Endothelial cell of umbilical vein (primary cell): ENCODE results near the gene TXN. TPM values are rescaled to one million over a fixed set of nuclear protein-coding genes. Genes with fewer than 3 reads are reported as not detected.

Experiments used
- BruUV-seq: library from RNA; stranded (reverse); fragments of 400-500 nt; replicated peaks from 2 replicates; lab custom pipeline; 2021; lab: Mats Ljungman, UMichigan
- CTCF ChIA-PET: fragments of 300-600, 350-600 bp; sonication (Branson Sonifier 250); formaldehyde crosslinking; loops from one replicate; lab custom pipeline; 2021; ENCODE audit warnings: antibody characterized with exemption, inconsistent platforms; lab: Charles Lee
- POLR2A ChIA-PET: fragments of 300-600, 350-600 bp; sonication (Branson Sonifier 250); formaldehyde crosslinking; loops from one replicate; lab custom pipeline; 2021; ENCODE audit warnings: antibody characterized with exemption, inconsistent platforms; lab: Charles Lee
- DNase-seq: peaks from one replicate; pipeline ENCODE4 v3.0.0-alpha.2; 2011; ENCODE audit warnings: low read depth, low spot score
- FAIRE-seq: peaks from 2 replicates; lab custom pipeline; 2011; peaks lifted over from hg19 to GRCh38; lab: Jason Lieb, UNC
- H2AFZ ChIP-seq: 2 replicates; pipeline ENCODE4 v1.6.0; 2012; ENCODE audit warnings: low read depth, low read length, control low read depth, inconsistent platforms
- H3K27ac ChIP-seq: 2 replicates; pipeline ENCODE4 v1.5.1; 2011; ENCODE audit warnings: low read depth, mild to moderate bottlenecking, control low read depth, low read length, moderate library complexity; ENCODE audit not compliant: insufficient read depth
- H3K27me3 ChIP-seq, 2 experiments: 2 replicates each; pipeline versions ENCODE4 v1.6.0 to v1.6.1; 2011; ENCODE audit warnings: low read length in 2 of 2, mixed read lengths in 1 of 2; ENCODE audit not compliant: control insufficient read depth in 2 of 2, insufficient read depth in 2 of 2
- H3K36me3 ChIP-seq, 2 experiments: 2 replicates in 1 of 2; 3 replicates in 1 of 2; pipeline ENCODE4 v1.5.1; 2011; ENCODE audit warnings: low read length in 2 of 2, mild to moderate bottlenecking in 1 of 2, moderate library complexity in 1 of 2; ENCODE audit not compliant: control insufficient read depth in 2 of 2, insufficient read depth in 2 of 2; ENCODE audit errors: extremely low read depth in 1 of 2
- H3K4me1 ChIP-seq: 3 replicates; pipeline ENCODE4 v1.5.1; 2011; ENCODE audit warnings: mild to moderate bottlenecking, low read length; ENCODE audit not compliant: control insufficient read depth, insufficient read depth; ENCODE audit errors: extremely low read depth
- H3K4me2 ChIP-seq: 2 replicates; pipeline ENCODE4 v1.6.1; 2011; ENCODE audit warnings: low read length, control low read depth, mixed read lengths; ENCODE audit not compliant: insufficient read depth
- H3K4me3 ChIP-seq, 3 experiments: fragments of 200-600 bp in 1 of 3; sonication (generic), shearing (Covaris generic) in 1 of 3; replicated peaks in 1 of 3; 2 replicates each; pipeline ENCODE4 v1.5.1; 2011 to 2016; ENCODE audit warnings: control low read depth in 3 of 3, low read length in 3 of 3, mild to moderate bottlenecking in 2 of 3, inconsistent platforms in 1 of 3, low read depth in 1 of 3, moderate library complexity in 1 of 3; ENCODE audit not compliant: insufficient read depth in 1 of 3
- H3K79me2 ChIP-seq: 2 replicates; pipeline ENCODE4 v1.6.0; 2012; ENCODE audit warnings: low read length, inconsistent platforms; ENCODE audit not compliant: control insufficient read depth, insufficient read depth
- H3K9ac ChIP-seq: replicated peaks from 2 replicates; pipeline ENCODE3; 2011; ENCODE audit warnings: low read length, control low read depth; ENCODE audit not compliant: insufficient read depth; ENCODE audit errors: extremely low read depth
- H3K9me1 ChIP-seq: replicated peaks from 3 replicates; pipeline ENCODE4 v1.6.0; 2011; ENCODE audit warnings: mild to moderate bottlenecking, low read length; ENCODE audit not compliant: control insufficient read depth, insufficient read depth; ENCODE audit errors: extremely low read depth
- H3K9me3 ChIP-seq: replicated peaks from 2 replicates; pipeline ENCODE4 v1.5.1; 2012; ENCODE audit warnings: low read length, inconsistent platforms; ENCODE audit not compliant: control insufficient read depth, insufficient read depth
- H4K20me1 ChIP-seq: replicated peaks from 2 replicates; pipeline ENCODE3; 2011; ENCODE audit warnings: mild to moderate bottlenecking, low read length; ENCODE audit not compliant: control insufficient read depth, insufficient read depth; ENCODE audit errors: extremely low read depth
- EZH2 ChIP-seq: IDR thresholded peaks from 2 replicates; pipeline ENCODE4 v1.6.1; 2012; ENCODE audit warnings: borderline replicate concordance, low read depth, mild to moderate bottlenecking, moderate library complexity, low read length, inconsistent platforms; ENCODE audit not compliant: severe bottlenecking
- FOS ChIP-seq: IDR thresholded peaks from 2 replicates; pipeline ENCODE4 v1.6.1; 2011; ENCODE audit warnings: mild to moderate bottlenecking, low read length, moderate library complexity, borderline replicate concordance; ENCODE audit not compliant: insufficient read depth
- GATA2 ChIP-seq: IDR thresholded peaks from 2 replicates; pipeline ENCODE4 v1.7.0; 2011; ENCODE audit warnings: low read depth, mild to moderate bottlenecking, moderate library complexity, mixed read lengths, low read length; ENCODE audit not compliant: insufficient read length, insufficient read depth
- JUN ChIP-seq: IDR thresholded peaks from 2 replicates; pipeline ENCODE4 v1.6.1; 2011; ENCODE audit warnings: borderline replicate concordance, low read depth; ENCODE audit not compliant: insufficient read length, insufficient read depth
- MYC ChIP-seq: IDR thresholded peaks from one replicate; pipeline ENCODE4 v1.6.1; 2011; ENCODE audit warnings: mild to moderate bottlenecking, low read depth, low read length
- POLR2A ChIP-seq: IDR thresholded peaks from 2 replicates; pipeline ENCODE4 v1.6.1; 2012; ENCODE audit warnings: low read depth, mild to moderate bottlenecking, control low read depth, low read length
- POLR2AphosphoS5 ChIP-seq: IDR thresholded peaks from 2 replicates; pipeline ENCODE4 v1.6.1; 2012; ENCODE audit warnings: low read depth, mild to moderate bottlenecking, control low read depth, low read length, moderate library complexity; ENCODE audit not compliant: insufficient read depth
- dilution Hi-C: fragments of 300-500 bp; cut with MboI; formaldehyde crosslinking; loops from one replicate; pipeline ENCODE4 v1.15.0; 2019; ENCODE audit warnings: low sequenced_read_pairs; ENCODE audit not compliant: extremely low pct_ligation_motif_present
- intact Hi-C: fragments of 100-400 bp; cut with micrococcal nuclease; formaldehyde crosslinking; loops from one replicate; pipeline ENCODE4 v1.10.0; 2022
- polyA plus RNA-seq, 4 experiments: library from polyadenylated mRNA; depleted of rRNA in 3 of 4; stranded (reverse) in 3 of 4; unstranded in 1 of 4; fragments of >200 nt; gene quantifications; 2 replicates each; pipeline versions ENCODE4 v1.2.1 to v1.2.3, GENCODE V29; 2011 to 2012; ENCODE audit warnings: missing spikeins in 1 of 4
- total RNA-seq: library from RNA; stranded (reverse); gene quantifications from 2 replicates; pipeline ENCODE4 v1.2.3, GENCODE V29; 2021
- TF ChIP-seq, protein P1 (sequence below): IDR thresholded peaks from 2 replicates; pipeline ENCODE4 v1.6.1; 2011; ENCODE audit not compliant: insufficient read depth, insufficient read length
- TF ChIP-seq, protein P2 (sequence below), 2 donors: IDR thresholded peaks; 1 replicate in 1 of 2; 2 replicates in 1 of 2; pipeline ENCODE4 v1.5.1; 2011; ENCODE audit warnings: low read length in 2 of 2, mild to moderate bottlenecking in 2 of 2, moderate library complexity in 2 of 2, control low read depth in 1 of 2, inconsistent platforms in 1 of 2, low read depth in 1 of 2; ENCODE audit not compliant: insufficient read depth in 1 of 2; ENCODE audit errors: extremely low read depth in 1 of 2

Gene TXN
- total and polyA plus RNA-seq, 2 donors (not counting 3 experiments of a cell fraction or from before 2014, with no cell fraction given) = 280 to 373 TPM

- CTCF ChIA-PET = interaction anchor here (0.8 to 8.9 kb wide), 8 partner anchors 8 to 641 kb away, joined by 3 to 79 read pairs (median 4); no protein-coding TSS in a partner anchor
- TF ChIP-seq JUN (no peak), EZH2 (no peak)
- Histone ChIP-seq H3K4me2 (no peak overlapping the region), H3K9me3 (no peaks in the 10 kb centered on the region), H4K20me1 (no peaks in the 10 kb centered on the region), H3K4me1 (no peaks in the 10 kb centered on the region), H3K79me2 (no peaks in the 10 kb centered on the region), H3K27me3 (peaks cover 5 to 13% of the 10 kb centered on the region in 2 experiments), H2AFZ (no peak overlapping the region), H3K27ac (no peak overlapping the region), H3K36me3 (no peaks in the 10 kb centered on the region), H3K4me3 (no peak overlapping the region), H3K9me1 (no peaks in the 10 kb centered on the region), H3K9ac (no peak overlapping the region)
- FAIRE-seq (no peak), DNase-seq (no peak)
- intact Hi-C loops = loop anchor here (5.0 kb wide), 2 partner anchors 322 to 397 kb away; no protein-coding TSS in a partner anchor
- dilution Hi-C loops = no loop called here
- BruUV-seq = no TSS peak
- POLR2A ChIA-PET = no interaction called here
Measured at GRCh38 chr9:110214586-110215355, 41.5 kb downstream of the TXN start.

DNA sequence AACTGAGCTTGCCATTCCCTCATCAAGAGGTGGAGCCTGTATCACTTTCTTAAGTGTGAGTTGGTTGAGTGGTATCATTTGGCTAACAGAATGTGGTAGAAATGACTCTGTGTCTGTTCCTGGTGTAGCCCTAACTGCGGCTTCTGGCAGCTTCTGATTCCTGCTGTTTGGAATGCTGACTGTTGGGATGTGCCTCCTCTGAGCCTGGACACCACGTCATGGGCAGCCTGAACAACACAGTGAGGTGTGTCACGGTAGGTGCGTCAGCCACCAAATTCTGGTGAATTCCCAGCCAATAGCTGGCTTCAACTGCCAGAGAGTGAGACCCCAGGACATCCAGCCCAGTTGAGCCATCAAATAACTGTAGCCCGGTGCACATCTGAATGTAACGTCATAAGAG lies 42.2 kb downstream of the TXN start:
- Histone ChIP-seq H3K9ac (no peak overlapping the region), H3K4me3 (no peak overlapping the region), H3K27me3 (peaks cover 7 to 11% of the 10 kb centered on the region in 2 experiments), H3K27ac (no peak overlapping the region), H3K9me1 (no peaks in the 10 kb centered on the region), H2AFZ (no peak overlapping the region), H3K79me2 (no peaks in the 10 kb centered on the region), H3K4me2 (no peak overlapping the region), H3K4me1 (no peaks in the 10 kb centered on the region), H3K9me3 (no peaks in the 10 kb centered on the region), H4K20me1 (no peaks in the 10 kb centered on the region), H3K36me3 (no peaks in the 10 kb centered on the region)
- CTCF ChIA-PET = interaction anchor here (0.8 to 8.9 kb wide), 8 partner anchors 9 to 640 kb away, joined by 3 to 79 read pairs (median 4); no protein-coding TSS in a partner anchor
- DNase-seq (no peak), FAIRE-seq (no peak)
- BruUV-seq = no TSS peak
- TF ChIP-seq FOS (no peak), GATA2 (no peak), MYC (no peak), POLR2A (no peak), EZH2 (no peak), JUN (no peak), POLR2AphosphoS5 (no peak)
- TF ChIP-seq, protein P1, sequence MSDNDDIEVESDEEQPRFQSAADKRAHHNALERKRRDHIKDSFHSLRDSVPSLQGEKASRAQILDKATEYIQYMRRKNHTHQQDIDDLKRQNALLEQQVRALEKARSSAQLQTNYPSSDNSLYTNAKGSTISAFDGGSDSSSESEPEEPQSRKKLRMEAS = no peak
- TF ChIP-seq, protein P2, sequence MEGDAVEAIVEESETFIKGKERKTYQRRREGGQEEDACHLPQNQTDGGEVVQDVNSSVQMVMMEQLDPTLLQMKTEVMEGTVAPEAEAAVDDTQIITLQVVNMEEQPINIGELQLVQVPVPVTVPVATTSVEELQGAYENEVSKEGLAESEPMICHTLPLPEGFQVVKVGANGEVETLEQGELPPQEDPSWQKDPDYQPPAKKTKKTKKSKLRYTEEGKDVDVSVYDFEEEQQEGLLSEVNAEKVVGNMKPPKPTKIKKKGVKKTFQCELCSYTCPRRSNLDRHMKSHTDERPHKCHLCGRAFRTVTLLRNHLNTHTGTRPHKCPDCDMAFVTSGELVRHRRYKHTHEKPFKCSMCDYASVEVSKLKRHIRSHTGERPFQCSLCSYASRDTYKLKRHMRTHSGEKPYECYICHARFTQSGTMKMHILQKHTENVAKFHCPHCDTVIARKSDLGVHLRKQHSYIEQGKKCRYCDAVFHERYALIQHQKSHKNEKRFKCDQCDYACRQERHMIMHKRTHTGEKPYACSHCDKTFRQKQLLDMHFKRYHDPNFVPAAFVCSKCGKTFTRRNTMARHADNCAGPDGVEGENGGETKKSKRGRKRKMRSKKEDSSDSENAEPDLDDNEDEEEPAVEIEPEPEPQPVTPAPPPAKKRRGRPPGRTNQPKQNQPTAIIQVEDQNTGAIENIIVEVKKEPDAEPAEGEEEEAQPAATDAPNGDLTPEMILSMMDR (IDR thresholded peaks at IDR 0.05; ENCODE audit: extremely low read depth in 1 of 2, insufficient read depth in 1 of 2, low read depth in 1 of 2, low read length in 2 of 2) = no peak
- POLR2A ChIA-PET = no interaction called here
- dilution Hi-C loops = no loop called here
- intact Hi-C loops = loop anchor here (5.0 kb wide), 1 partner anchor 322 kb away; no protein-coding TSS in a partner anchor
